Right lobe of liver (tissue), 6 donors: Measurements from ENCODE around the gene GULP1. TPM values are rescaled to one million over a fixed set of nuclear protein-coding genes. Genes with fewer than 3 reads are reported as not detected.

Source experiments
- ATAC-seq, 4 donors: fragments of 200-7000 bp; cut with Tn5 transposase; one replicate each; pipeline ENCODE4 v1.9.1; 2020; ENCODE audit warnings: mild to moderate bottlenecking in 4 of 4, moderate library complexity in 4 of 4
- DNase-seq, 3 donors: peaks; one replicate each; pipeline ENCODE4 v3.0.0-alpha.2; 2020
- H3K27ac ChIP-seq, 3 donors: fragments of 200-600 bp; one replicate each; pipeline ENCODE4 v1.8.0; 2022
- H3K27me3 ChIP-seq, 2 donors: fragments of 200-600 bp; one replicate each; pipeline ENCODE4 v1.8.0; 2022
- H3K36me3 ChIP-seq, 4 donors: fragments of 200-600 bp; sonication (generic) in 1 of 4; one replicate each; pipeline versions ENCODE4 v1.5.1 to v1.8.0; 2017 to 2022; ENCODE audit warnings: control low read depth in 1 of 4
- H3K4me1 ChIP-seq, 4 donors: fragments of 200-600 bp; sonication (generic) in 1 of 4; one replicate each; pipeline versions ENCODE4 v1.5.1 to v1.8.0; 2017 to 2022; ENCODE audit warnings: control low read depth in 1 of 4
- H3K4me3 ChIP-seq, 3 donors: fragments of 200-600 bp; one replicate each; pipeline ENCODE4 v1.8.0; 2022
- H3K9me3 ChIP-seq, 4 donors: fragments of 200-600 bp; sonication (generic) in 1 of 4; one replicate each; pipeline versions ENCODE4 v1.5.1 to v1.8.0; 2017 to 2022; ENCODE audit warnings: control low read depth in 1 of 4
- POLR2A ChIP-seq: fragments of 450-650 bp; IDR thresholded peaks from one replicate; pipeline ENCODE4 v1.6.1; 2017; ENCODE audit warnings: antibody characterized with exemption, mild to moderate bottlenecking
- WGBS: methylation state at CpG from one replicate; pipeline ENCODE4 v1.1.6; 2018; ENCODE audit warnings: low coverage, low lambda C conversion rate; ENCODE audit not compliant: insufficient coverage; ENCODE audit errors: missing lambda C conversion rate; 5-methylcytosine and 5-hydroxymethylcytosine counted together
- intact Hi-C, 2 donors: fragments of 100-400 bp; cut with DNase I; formaldehyde crosslinking; loops; one replicate each; pipeline versions ENCODE4 v1.11.2 to v1.14.1; 2022
- microRNA counts: library from miRNA; unstranded; fragments of <30 nt; microRNA quantifications from one replicate; lab custom pipeline; 2016
- microRNA-seq, 2 donors: library from miRNA; unstranded; fragments of <30 nt; microRNA quantifications; one replicate each; pipeline ENCODE4, GENCODE V29; 2019 to 2020
- small RNA-seq, 2 experiments: library from RNA; depleted of rRNA; stranded (forward); fragments of <200 nt; gene quantifications; one replicate each; pipeline ENCODE3, GENCODE V24; 2016
- total RNA-seq, 6 experiments: library from RNA; depleted of rRNA in 2 of 6; stranded (reverse); fragments of >200 nt in 2 of 6; fragmentation: NEBNext Ultra II Directional in 3 of 6; extraction: Animal tissue kit (Norgen Biotek cat#: 25700) in 3 of 6; gene quantifications; one replicate each; pipeline versions ENCODE4 v1.1.0 to v1.2.4, GENCODE V29; 2016 to 2023
- TF ChIP-seq, protein P1 (sequence below), 4 donors: fragments of 200-600 bp in 3 of 4; fragments of 450-650 bp in 1 of 4; IDR thresholded peaks; one replicate each; pipeline versions ENCODE4 v1.5.1 to v1.8.0; 2016 to 2022; ENCODE audit warnings: antibody characterized with exemption in 4 of 4, mild to moderate bottlenecking in 2 of 4
- donor health status: DM: no; HTN: yes; CAD: no.
- donor health status: DM: no; HTN: no; CAD: no.
- donor health status: DM: no; HTN: no; CAD: no.
- donor health status: DM: no; HTN: yes; CAD: no.
- donor health status: DM: no; HTN: yes; CAD: no.

GULP1 gene
- total RNA-seq, 6 experiments from 2014 or later, result 0.42 to 4.4 (median 0.89) TPM

DNA sequence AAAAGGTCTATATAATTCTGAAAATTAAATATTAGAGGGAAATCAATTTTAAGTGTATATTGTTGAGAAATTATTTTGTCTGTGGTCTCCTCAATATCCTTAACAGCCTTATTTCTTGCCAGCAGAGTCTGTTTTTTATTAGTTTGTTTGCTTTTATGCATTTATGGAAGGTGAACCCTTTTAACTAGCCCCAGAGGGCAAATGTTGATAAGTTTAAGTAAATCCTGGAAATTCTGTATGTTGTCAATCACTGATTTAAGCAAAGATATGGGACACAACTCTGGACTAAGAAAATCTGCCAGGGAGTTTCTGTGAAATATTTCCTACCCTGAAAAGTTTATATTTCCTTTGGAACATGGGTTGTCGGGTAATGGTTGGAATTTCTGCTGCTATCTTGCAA, 343.0 kb downstream of the GULP1 start:
- no peaks in the 10 kb centered on the region for H3K9me3 ChIP-seq
- TF ChIP-seq, protein P1, sequence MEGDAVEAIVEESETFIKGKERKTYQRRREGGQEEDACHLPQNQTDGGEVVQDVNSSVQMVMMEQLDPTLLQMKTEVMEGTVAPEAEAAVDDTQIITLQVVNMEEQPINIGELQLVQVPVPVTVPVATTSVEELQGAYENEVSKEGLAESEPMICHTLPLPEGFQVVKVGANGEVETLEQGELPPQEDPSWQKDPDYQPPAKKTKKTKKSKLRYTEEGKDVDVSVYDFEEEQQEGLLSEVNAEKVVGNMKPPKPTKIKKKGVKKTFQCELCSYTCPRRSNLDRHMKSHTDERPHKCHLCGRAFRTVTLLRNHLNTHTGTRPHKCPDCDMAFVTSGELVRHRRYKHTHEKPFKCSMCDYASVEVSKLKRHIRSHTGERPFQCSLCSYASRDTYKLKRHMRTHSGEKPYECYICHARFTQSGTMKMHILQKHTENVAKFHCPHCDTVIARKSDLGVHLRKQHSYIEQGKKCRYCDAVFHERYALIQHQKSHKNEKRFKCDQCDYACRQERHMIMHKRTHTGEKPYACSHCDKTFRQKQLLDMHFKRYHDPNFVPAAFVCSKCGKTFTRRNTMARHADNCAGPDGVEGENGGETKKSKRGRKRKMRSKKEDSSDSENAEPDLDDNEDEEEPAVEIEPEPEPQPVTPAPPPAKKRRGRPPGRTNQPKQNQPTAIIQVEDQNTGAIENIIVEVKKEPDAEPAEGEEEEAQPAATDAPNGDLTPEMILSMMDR (IDR thresholded peaks at IDR 0.05), result no peak
- TF ChIP-seq POLR2A, result no peak
- no peak for DNase-seq
- H3K27me3 ChIP-seq, result no peaks in the 10 kb centered on the region
- H3K27ac ChIP-seq, result no peak overlapping the region
- intact Hi-C loops, result no loop called here
- WGBS, result 43% methylated on average over 1 of the region's 1 CpG
- no peaks in the 10 kb centered on the region for H3K4me1 ChIP-seq
- H3K4me3 ChIP-seq, result no peak overlapping the region
- no peak for ATAC-seq
- H3K36me3 ChIP-seq, result no peaks in the 10 kb centered on the region

MicroRNAs within 50 kb of the gene (microRNA counts, 767-probe panel; counts per million panel counts)
- 237 counts per million for microRNA hsa-miR-561-3p (lab: Ali Mortazavi, UCI)

Small RNAs within 50 kb of the gene (microRNA-seq; reads per million reads assigned to microRNA genes)
- 0 reads per million in 2 donors for gene MIR561

Small RNAs within 50 kb of the gene (small RNA-seq; reads per million reads assigned to genes)
- gene MIR561 (0 reads per million in 2 experiments), gene RNA5SP114 (0 to 0.10 reads per million in 2 experiments)
